ENCODE data around the gene TMEM184A. TPM values are rescaled to one million over a fixed set of nuclear protein-coding genes. Genes with fewer than 3 reads are reported as not detected.

TMEM184A gene
- total RNA-seq, 4 donors from 2014 or later, result 55.0 to 234 (median 112) TPM

DNA sequence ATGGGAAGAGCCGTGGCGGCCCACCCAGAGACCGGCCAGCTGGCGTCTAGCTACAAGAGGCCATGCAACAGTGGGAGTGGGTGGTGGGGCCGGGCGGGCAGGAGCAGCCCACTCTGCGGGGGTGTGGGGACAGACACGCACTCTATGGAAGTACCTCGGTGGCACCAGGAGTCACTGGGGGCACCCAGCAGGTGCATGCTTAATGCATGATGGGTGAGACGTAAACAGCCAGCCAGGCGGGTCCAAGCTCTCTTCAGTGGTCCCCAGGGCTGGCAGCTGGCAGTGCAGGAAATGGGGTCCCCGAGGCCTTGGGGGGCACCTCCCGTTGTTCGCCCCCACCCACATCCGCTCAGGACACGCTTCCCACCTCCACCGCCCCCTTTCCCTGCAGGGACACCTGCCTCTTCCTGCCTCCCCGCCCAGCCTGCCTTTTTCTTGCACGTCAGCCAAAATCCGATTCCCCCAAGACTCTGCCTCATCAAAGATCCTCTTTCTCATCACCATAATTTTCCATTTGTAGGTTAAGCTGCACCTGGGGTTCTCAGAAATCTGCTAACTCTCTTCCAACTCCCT, 36.4 kb upstream of the TMEM184A start:
- no peak overlapping the region for H3K27ac ChIP-seq
- 27% methylated on average over 10 of the region's 20 CpGs for WGBS
- no peaks in the 10 kb centered on the region for H3K9me3 ChIP-seq
- no peak overlapping the region for H3K4me3 ChIP-seq
- H3K36me3 ChIP-seq, result no peaks in the 10 kb centered on the region
- DNase-seq (ENCODE audit: low spot score in 2 of 2), result no peak
- no peak for TF ChIP-seq CTCF (IDR thresholded peaks at IDR 0.05)
- no peak for TF ChIP-seq EP300 (IDR thresholded peaks at IDR 0.05)
- no peak for TF ChIP-seq POLR2A (IDR thresholded peaks at IDR 0.05)
- no peak for TF ChIP-seq POLR2AphosphoS5 (IDR thresholded peaks at IDR 0.05)
- H3K27me3 ChIP-seq, result peaks cover 92% of the 10 kb centered on the region
- H3K4me1 ChIP-seq, result peaks cover 5% of the 10 kb centered on the region

GRCh38 chr7:1591876-1592275, 35.9 kb upstream of the TMEM184A start:
- Histone ChIP-seq H3K4me3 (no peak overlapping the region), H3K36me3 (no peaks in the 10 kb centered on the region), H3K27ac (no peak overlapping the region), H3K9me3 (no peaks in the 10 kb centered on the region), H3K27me3 (peaks cover 93% of the 10 kb centered on the region), H3K4me1 (peaks cover 5% of the 10 kb centered on the region)
- TF ChIP-seq POLR2AphosphoS5 (IDR thresholded peaks at IDR 0.05), result no peak
- TF ChIP-seq CTCF (IDR thresholded peaks at IDR 0.05), result no peak
- TF ChIP-seq POLR2A (IDR thresholded peaks at IDR 0.05), result no peak
- no peak for TF ChIP-seq EP300 (IDR thresholded peaks at IDR 0.05)
- no peak for DNase-seq (ENCODE audit: low spot score in 2 of 2)
- no CpG with 5 or more reads among the region's 15 CpGs for WGBS

DNA sequence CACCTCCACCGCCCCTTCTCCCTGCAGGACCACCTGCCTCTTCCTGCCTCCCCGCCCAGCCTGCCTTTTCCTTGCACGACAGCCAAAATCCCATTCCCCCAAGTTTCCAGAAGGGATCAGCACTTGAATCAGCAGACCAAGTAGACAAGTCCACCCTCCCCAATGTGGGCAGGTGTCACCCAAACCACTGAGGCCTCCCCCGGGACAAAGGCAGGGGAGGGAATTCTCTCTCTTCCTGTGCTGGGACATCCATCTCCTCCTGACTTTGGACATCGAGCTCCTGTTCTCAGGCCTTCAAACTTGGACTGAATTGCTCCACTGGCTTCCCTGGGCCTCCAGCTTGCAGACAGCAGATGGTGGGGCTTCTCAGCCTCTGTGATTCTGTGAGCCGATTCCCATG, 35.4 kb upstream of the TMEM184A start:
- WGBS, result 41% methylated on average over 6 of the region's 6 CpGs
- no peak overlapping the region for H3K4me3 ChIP-seq
- no peak overlapping the region for H3K27ac ChIP-seq
- no peak for DNase-seq (ENCODE audit: low spot score in 2 of 2)
- TF ChIP-seq POLR2A (IDR thresholded peaks at IDR 0.05) (no peak), EP300 (IDR thresholded peaks at IDR 0.05) (no peak), POLR2AphosphoS5 (IDR thresholded peaks at IDR 0.05) (no peak), CTCF (IDR thresholded peaks at IDR 0.05) (no peak)
- peaks cover 94% of the 10 kb centered on the region for H3K27me3 ChIP-seq
- H3K9me3 ChIP-seq, result no peaks in the 10 kb centered on the region
- no peaks in the 10 kb centered on the region for H3K36me3 ChIP-seq
- H3K4me1 ChIP-seq, result peaks cover 5% of the 10 kb centered on the region

DNA sequence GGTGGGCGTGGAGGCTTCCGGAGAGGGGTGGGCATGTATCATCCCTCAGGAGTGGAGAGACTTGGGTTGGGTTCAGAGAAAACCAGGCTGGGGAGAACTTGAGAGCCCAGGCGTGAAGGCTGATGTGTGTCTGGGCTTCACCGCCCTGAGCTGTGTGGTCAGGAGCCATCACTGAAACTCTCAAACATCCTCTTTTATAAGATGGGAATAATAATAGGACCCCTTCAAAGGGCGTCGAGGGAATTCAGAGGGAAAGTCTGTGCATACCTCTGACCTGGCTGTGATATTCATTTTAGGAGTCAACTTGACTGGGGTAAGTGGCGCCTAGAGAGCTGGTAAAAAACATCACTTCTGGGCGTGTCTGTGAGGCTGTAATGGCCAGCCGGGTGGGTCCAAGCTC, 34.9 kb upstream of the TMEM184A start:
- Histone ChIP-seq H3K27ac (no peak overlapping the region), H3K9me3 (no peaks in the 10 kb centered on the region), H3K4me1 (peaks cover 5% of the 10 kb centered on the region), H3K27me3 (peaks cover 92% of the 10 kb centered on the region), H3K4me3 (no peak overlapping the region), H3K36me3 (no peaks in the 10 kb centered on the region)
- DNase-seq (ENCODE audit: low spot score in 2 of 2), result no peak
- TF ChIP-seq EP300 (IDR thresholded peaks at IDR 0.05) (no peak), POLR2AphosphoS5 (IDR thresholded peaks at IDR 0.05) (no peak), POLR2A (IDR thresholded peaks at IDR 0.05) (no peak), CTCF (IDR thresholded peaks at IDR 0.05) (no peak)
- WGBS, result 48% methylated on average over 9 of the region's 9 CpGs

DNA sequence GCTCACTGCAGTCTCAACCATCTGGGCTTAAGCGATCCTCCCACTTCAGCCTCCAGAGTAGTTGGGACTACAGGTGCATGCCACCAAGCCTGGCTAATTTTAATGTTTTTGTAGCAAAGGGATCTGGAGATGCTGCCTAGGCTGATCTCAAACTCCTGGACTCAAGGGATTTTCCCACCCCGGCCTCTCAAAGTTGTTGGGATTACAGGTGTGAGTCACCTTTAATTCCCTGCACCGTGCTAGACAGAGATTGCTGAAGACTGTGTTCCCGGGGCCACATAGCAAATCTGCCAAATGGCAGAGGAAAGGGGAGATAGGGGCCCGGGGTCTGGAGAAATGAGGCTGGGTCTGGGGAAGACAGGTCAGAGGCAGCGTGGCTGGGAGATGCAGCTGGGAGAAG, 34.5 kb upstream of the TMEM184A start:
- H3K36me3 ChIP-seq, result no peaks in the 10 kb centered on the region
- 70% methylated on average over 6 of the region's 6 CpGs for WGBS
- H3K4me3 ChIP-seq, result no peak overlapping the region
- H3K27ac ChIP-seq, result no peak overlapping the region
- peaks cover 88% of the 10 kb centered on the region for H3K27me3 ChIP-seq
- TF ChIP-seq CTCF (IDR thresholded peaks at IDR 0.05), result no peak
- H3K4me1 ChIP-seq, result peaks cover 5% of the 10 kb centered on the region
- H3K9me3 ChIP-seq, result no peaks in the 10 kb centered on the region
- no peak for DNase-seq (ENCODE audit: low spot score in 2 of 2)
